K562 (cell line): ENCODE measurements around the gene DSC1. TPM values are rescaled to one million over a fixed set of nuclear protein-coding genes. Genes with fewer than 3 reads are reported as not detected.

Experiments
- ATF1 ChIP-seq, 2 experiments: fragments of 450-650 bp in 1 of 2; IDR thresholded peaks; 2 replicates each; pipeline ENCODE4 v1.6.1; 2016; ENCODE audit warnings: missing compliant biosample characterization in 1 of 2, missing genetic modification characterization in 1 of 2
- BHLHE40 ChIP-seq: IDR thresholded peaks from 2 replicates; pipeline ENCODE4 v1.6.1; 2011; ENCODE audit warnings: low read length, improper control_type of control experiment
- BRCA1 ChIP-seq, 2 experiments: fragments of 450-650 bp in 1 of 2; sonication (generic) in 1 of 2; formaldehyde crosslinking in 1 of 2; IDR thresholded peaks; 2 replicates each; pipeline versions ENCODE4 v1.5.0 to v1.6.1; 2017 to 2020; ENCODE audit warnings: mild to moderate bottlenecking in 1 of 2, missing genetic modification reagents in 1 of 2
- ETV5 ChIP-seq: sonication (generic); formaldehyde crosslinking; IDR thresholded peaks from 2 replicates; pipeline ENCODE4 v1.4.0; 2020; ENCODE audit warnings: low read depth, mild to moderate bottlenecking, missing genetic modification reagents
- HDAC1 ChIP-seq, 2 experiments: fragments of 450-650 bp; IDR thresholded peaks; 2 replicates each; pipeline ENCODE4 v1.6.1; 2016 to 2017; ENCODE audit warnings: inconsistent platforms in 1 of 2, mild to moderate bottlenecking in 1 of 2, moderate library complexity in 1 of 2
- HDAC2 ChIP-seq: fragments of 450-650 bp; IDR thresholded peaks from 2 replicates; pipeline ENCODE4 v1.6.1; 2016; ENCODE audit warnings: mild to moderate bottlenecking
- HNRNPLL ChIP-seq: fragments of 200-400 bp; formaldehyde crosslinking; IDR thresholded peaks from 2 replicates; pipeline ENCODE4 v1.6.1; 2017; ENCODE audit warnings: low read length, low read depth, mild to moderate bottlenecking; ENCODE audit not compliant: poor library complexity, severe bottlenecking
- LEF1 ChIP-seq: fragments of 450-650 bp; IDR thresholded peaks from 2 replicates; pipeline ENCODE4 v1.6.1; 2016; ENCODE audit warnings: mild to moderate bottlenecking
- MTA2 ChIP-seq: fragments of 450-650 bp; IDR thresholded peaks from 2 replicates; pipeline ENCODE4 v1.6.1; 2016; ENCODE audit warnings: low read depth
- NCOA1 ChIP-seq: fragments of 450-650 bp; IDR thresholded peaks from 2 replicates; pipeline ENCODE4 v1.6.1; 2016; ENCODE audit warnings: low read depth
- RBM22 ChIP-seq: fragments of 200-400 bp; formaldehyde crosslinking; IDR thresholded peaks from 2 replicates; pipeline ENCODE4 v1.6.1; 2018; ENCODE audit warnings: low read length, low read depth; ENCODE audit not compliant: poor library complexity, severe bottlenecking
- RBM25 ChIP-seq: fragments of 200-400 bp; formaldehyde crosslinking; IDR thresholded peaks from 2 replicates; pipeline ENCODE4 v1.6.1; 2018; ENCODE audit warnings: low read length, low read depth, moderate library complexity; ENCODE audit not compliant: severe bottlenecking
- SMAD3 ChIP-seq: fragments of 450-650 bp; formaldehyde crosslinking; conservative IDR thresholded peaks from 2 replicates; pipeline ENCODE4 v1.4.0; 2020; ENCODE audit warnings: mild to moderate bottlenecking
- SRSF9 ChIP-seq: fragments of 200-400 bp; formaldehyde crosslinking; IDR thresholded peaks from 2 replicates; pipeline ENCODE4 v1.6.1; 2017; ENCODE audit warnings: low read depth, low read length, borderline replicate concordance
- ZBTB1 ChIP-seq: sonication (generic); formaldehyde crosslinking; IDR thresholded peaks from 2 replicates; pipeline ENCODE4 v1.8.1; 2023; ENCODE audit warnings: missing genetic modification reagents, low read depth, mild to moderate bottlenecking, borderline replicate concordance
- ZNF212 ChIP-seq: fragments of 450-650 bp; formaldehyde crosslinking; IDR thresholded peaks from 2 replicates; pipeline ENCODE4 v1.4.0; 2020; ENCODE audit warnings: mild to moderate bottlenecking
- ZNF253 ChIP-seq: fragments of 250-450 bp; sonication (Bioruptor Pico); conservative IDR thresholded peaks from 2 replicates; pipeline ENCODE4 v1.6.1; 2021; ENCODE audit warnings: mild to moderate bottlenecking
- ZNF408 ChIP-seq: fragments of 250-450 bp; sonication (Bioruptor Pico); IDR thresholded peaks from 2 replicates; pipeline ENCODE4 v1.4.0; 2020; ENCODE audit warnings: low read depth, mild to moderate bottlenecking, moderate library complexity
- ZNF644 ChIP-seq: fragments of 200-800 bp; sonication (Bioruptor generic); IDR thresholded peaks from 2 replicates; pipeline ENCODE4 v1.6.1; 2016; ENCODE audit warnings: low read depth, missing genetic modification characterization, missing compliant biosample characterization
- polyA plus RNA-seq, 8 experiments: library from polyadenylated mRNA; depleted of rRNA in 4 of 8; stranded (reverse) in 5 of 8; unstranded in 3 of 8; fragments of >200 nt; fragmentation: Nextera tagmentation in 2 of 8; fragmentation: Illumina TruSeq in 1 of 8; extraction: Ambion mirVana in 2 of 8; extraction: Trizol in 1 of 8; gene quantifications; 2 replicates each; pipeline versions ENCODE4 v1.2.1 to v1.2.3, GENCODE V29; 2011 to 2014; ENCODE audit warnings: inconsistent platforms in 1 of 8, missing spikeins in 1 of 8
- total RNA-seq, 7 experiments: library from RNA; depleted of rRNA in 6 of 7; stranded (reverse); fragments of >200 nt in 6 of 7; fragmentation: Illumina TruSeq in 2 of 7; extraction: Trizol in 2 of 7; gene quantifications; 2 replicates each; pipeline versions ENCODE4 v1.2.1 to v1.2.3, GENCODE V29; 2011 to 2021; ENCODE audit warnings: low replicate concordance in 1 of 7
- TF ChIP-seq, protein P1 (sequence below): fragments of 450-650 bp; IDR thresholded peaks from 2 replicates; pipeline ENCODE4 v1.6.1; 2016; ENCODE audit warnings: mild to moderate bottlenecking
- TF ChIP-seq, protein P2 (sequence below): fragments of 450-650 bp; IDR thresholded peaks from 2 replicates; pipeline ENCODE4 v1.6.1; 2018; ENCODE audit warnings: mild to moderate bottlenecking, low read depth; ENCODE audit not compliant: partially characterized antibody
- TF ChIP-seq, protein P3 (sequence below): IDR thresholded peaks from 2 replicates; pipeline ENCODE4 v1.6.1; 2011; ENCODE audit warnings: borderline replicate concordance, low read depth, mild to moderate bottlenecking, moderate library complexity, low read length; ENCODE audit not compliant: insufficient read depth, poor library complexity, severe bottlenecking

The DSC1 gene
- total and polyA plus RNA-seq, 9 of the 15 experiments (the other 6 are each of a cell fraction or from before 2014, with no cell fraction given): 0.04 to 0.07 (median 0.05) TPM; not detected in 4

- 0 out of 4 replicates have a peak, but pooled peaks of 1 of the 2 experiments have one; percentile 10 for TF ChIP-seq HDAC1 (IDR thresholded peaks at IDR 0.05)
- no peak for TF ChIP-seq ZNF212 (CRISPR knock-in tag)
- TF ChIP-seq SRSF9: no peak
- TF ChIP-seq HDAC2: no peak
- 0 out of 2 replicates have a peak, but pooled peaks have one; percentile 2 for TF ChIP-seq ZNF644 (tag)
- TF ChIP-seq RBM22: peak; percentile 92
- no peak for TF ChIP-seq RBM25
- TF ChIP-seq ZNF253 (CRISPR knock-in tag): no peak
- TF ChIP-seq LEF1: peak; percentile 69; the same call in 1 of the 2 replicates
- TF ChIP-seq BHLHE40: peak; percentile 92
- no peak for TF ChIP-seq BRCA1 (IDR thresholded peaks at IDR 0.05)
- no peak for TF ChIP-seq BRCA1 (CRISPR knock-in tag; IDR thresholded peaks at IDR 0.05)
- TF ChIP-seq, protein P1, sequence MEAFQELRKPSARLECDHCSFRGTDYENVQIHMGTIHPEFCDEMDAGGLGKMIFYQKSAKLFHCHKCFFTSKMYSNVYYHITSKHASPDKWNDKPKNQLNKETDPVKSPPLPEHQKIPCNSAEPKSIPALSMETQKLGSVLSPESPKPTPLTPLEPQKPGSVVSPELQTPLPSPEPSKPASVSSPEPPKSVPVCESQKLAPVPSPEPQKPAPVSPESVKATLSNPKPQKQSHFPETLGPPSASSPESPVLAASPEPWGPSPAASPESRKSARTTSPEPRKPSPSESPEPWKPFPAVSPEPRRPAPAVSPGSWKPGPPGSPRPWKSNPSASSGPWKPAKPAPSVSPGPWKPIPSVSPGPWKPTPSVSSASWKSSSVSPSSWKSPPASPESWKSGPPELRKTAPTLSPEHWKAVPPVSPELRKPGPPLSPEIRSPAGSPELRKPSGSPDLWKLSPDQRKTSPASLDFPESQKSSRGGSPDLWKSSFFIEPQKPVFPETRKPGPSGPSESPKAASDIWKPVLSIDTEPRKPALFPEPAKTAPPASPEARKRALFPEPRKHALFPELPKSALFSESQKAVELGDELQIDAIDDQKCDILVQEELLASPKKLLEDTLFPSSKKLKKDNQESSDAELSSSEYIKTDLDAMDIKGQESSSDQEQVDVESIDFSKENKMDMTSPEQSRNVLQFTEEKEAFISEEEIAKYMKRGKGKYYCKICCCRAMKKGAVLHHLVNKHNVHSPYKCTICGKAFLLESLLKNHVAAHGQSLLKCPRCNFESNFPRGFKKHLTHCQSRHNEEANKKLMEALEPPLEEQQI: no peak
- TF ChIP-seq ATF1 (CRISPR knock-in tag; IDR thresholded peaks at IDR 0.05): no peak
- no peak for TF ChIP-seq ATF1 (tag; IDR thresholded peaks at IDR 0.05)
- TF ChIP-seq MTA2: no peak
- no peak for TF ChIP-seq ETV5 (CRISPR knock-in tag)
- TF ChIP-seq NCOA1: no peak
- no peak for TF ChIP-seq ZNF408
- no peak for TF ChIP-seq SMAD3 (CRISPR knock-in tag)
- no peak for TF ChIP-seq ZBTB1 (CRISPR knock-in tag)
- TF ChIP-seq, protein P2, sequence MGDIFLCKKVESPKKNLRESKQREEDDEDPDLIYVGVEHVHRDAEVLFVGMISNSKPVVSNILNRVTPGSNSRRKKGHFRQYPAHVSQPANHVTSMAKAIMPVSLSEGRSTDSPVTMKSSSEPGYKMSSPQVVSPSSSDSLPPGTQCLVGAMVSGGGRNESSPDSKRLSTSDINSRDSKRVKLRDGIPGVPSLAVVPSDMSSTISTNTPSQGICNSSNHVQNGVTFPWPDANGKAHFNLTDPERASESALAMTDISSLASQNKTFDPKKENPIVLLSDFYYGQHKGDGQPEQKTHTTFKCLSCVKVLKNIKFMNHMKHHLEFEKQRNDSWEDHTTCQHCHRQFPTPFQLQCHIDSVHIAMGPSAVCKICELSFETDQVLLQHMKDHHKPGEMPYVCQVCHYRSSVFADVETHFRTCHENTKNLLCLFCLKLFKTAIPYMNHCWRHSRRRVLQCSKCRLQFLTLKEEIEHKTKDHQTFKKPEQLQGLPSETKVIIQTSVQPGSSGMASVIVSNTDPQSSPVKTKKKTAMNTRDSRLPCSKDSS: no peak
- TF ChIP-seq HNRNPLL: no peak
- TF ChIP-seq, protein P3, sequence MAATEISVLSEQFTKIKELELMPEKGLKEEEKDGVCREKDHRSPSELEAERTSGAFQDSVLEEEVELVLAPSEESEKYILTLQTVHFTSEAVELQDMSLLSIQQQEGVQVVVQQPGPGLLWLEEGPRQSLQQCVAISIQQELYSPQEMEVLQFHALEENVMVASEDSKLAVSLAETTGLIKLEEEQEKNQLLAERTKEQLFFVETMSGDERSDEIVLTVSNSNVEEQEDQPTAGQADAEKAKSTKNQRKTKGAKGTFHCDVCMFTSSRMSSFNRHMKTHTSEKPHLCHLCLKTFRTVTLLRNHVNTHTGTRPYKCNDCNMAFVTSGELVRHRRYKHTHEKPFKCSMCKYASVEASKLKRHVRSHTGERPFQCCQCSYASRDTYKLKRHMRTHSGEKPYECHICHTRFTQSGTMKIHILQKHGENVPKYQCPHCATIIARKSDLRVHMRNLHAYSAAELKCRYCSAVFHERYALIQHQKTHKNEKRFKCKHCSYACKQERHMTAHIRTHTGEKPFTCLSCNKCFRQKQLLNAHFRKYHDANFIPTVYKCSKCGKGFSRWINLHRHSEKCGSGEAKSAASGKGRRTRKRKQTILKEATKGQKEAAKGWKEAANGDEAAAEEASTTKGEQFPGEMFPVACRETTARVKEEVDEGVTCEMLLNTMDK: peak; percentile 59
These were observed 61.3 kb downstream of the DSC1 start (continued) for GRCh38 chr18:31101183-31102024.
